HG03139 (cell line): ENCODE data around the gene TBC1D22A.

Source experiments
- ATAC-seq: cut with Tn5 transposase; IDR thresholded peaks from one replicate; pipeline ENCODE4 v1.9.1; 2021; ENCODE audit not compliant: unreplicated experiment

TBC1D22A gene

GRCh38 chr22:46983046-46983445 lies 220.6 kb downstream of the TBC1D22A start:
- ATAC-seq = no peak

DNA sequence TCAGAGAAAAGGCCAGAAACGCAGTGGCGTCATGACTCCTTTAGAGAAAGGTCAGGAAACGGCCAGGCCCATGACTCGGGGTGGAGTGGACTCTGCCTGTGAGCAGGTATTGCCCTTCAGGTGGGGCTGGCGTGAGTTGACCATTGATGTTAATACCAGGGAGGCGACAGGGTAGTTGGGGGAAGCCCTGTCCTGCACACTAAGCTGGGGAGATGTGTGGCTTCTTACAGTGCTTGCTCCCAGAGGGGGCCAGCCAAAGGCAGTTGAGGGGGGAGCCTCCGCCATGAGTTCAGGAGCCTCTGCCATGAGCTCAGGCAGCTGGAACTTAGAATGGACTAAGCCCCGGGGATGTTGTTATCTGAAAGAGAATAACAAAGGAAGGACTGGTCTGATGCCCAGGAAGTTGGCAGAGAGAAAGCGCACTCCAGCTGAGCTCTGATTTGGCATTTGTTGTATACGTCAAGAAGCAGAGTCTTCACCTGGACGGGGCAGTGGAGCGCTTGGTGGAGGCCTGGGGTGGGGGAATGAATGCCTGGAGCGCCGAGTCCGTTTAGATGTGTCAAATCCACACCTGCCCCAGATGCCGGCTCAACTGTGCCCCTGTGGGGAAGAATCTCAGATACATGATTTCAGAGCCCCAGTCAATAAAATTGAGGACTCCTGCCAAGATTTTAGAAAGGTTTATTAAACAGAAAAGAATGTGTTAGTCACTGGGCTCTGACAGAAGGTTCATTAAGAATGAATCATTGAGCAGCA lies 222.5 kb downstream of the TBC1D22A start:
- ATAC-seq = no peak

DNA sequence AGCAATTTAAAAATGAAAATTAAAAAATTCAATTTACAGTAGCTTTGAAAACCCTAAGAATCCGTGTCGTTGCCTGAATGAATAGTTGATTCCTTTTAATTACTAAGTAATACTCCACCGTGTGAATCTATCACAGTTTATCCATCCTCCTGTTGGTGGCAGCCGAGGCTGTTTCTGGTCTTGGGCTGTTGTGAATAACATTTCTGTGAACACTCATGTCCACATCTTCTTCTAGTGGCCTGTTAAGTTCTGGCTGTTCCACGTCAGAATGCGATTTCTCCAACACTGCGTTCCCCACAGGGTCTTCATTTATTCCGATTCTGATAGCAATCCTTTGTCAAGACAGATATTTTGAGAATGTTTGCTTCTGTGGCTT lies 223.0 kb downstream of the TBC1D22A start:
- no peak for ATAC-seq

DNA sequence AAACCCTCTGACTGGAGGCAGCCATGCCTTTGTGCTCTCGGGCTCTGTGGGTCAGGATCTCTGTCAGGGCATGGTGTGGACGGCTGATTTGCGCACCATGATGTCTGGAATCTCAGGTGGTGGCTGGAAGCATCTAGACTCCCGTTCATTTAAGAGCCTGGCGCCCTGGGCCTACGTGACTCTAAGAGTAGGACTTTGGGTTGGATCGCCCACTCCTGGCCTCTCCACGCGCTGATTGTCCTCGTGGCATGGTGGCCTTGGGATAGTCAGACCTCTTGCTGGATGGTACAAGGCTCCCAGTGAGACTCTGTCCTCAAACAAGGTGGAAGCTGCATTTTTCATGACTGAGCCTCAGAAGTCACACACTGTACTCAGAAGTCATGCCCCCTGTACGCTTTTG lies 224.3 kb downstream of the TBC1D22A start:
- no peak for ATAC-seq

GRCh38 chr22:46990937-46991550 lies 228.6 kb downstream of the TBC1D22A start:
- ATAC-seq = no peak

GRCh38 chr22:46991666-46992065 lies 229.2 kb downstream of the TBC1D22A start:
- ATAC-seq = no peak

DNA sequence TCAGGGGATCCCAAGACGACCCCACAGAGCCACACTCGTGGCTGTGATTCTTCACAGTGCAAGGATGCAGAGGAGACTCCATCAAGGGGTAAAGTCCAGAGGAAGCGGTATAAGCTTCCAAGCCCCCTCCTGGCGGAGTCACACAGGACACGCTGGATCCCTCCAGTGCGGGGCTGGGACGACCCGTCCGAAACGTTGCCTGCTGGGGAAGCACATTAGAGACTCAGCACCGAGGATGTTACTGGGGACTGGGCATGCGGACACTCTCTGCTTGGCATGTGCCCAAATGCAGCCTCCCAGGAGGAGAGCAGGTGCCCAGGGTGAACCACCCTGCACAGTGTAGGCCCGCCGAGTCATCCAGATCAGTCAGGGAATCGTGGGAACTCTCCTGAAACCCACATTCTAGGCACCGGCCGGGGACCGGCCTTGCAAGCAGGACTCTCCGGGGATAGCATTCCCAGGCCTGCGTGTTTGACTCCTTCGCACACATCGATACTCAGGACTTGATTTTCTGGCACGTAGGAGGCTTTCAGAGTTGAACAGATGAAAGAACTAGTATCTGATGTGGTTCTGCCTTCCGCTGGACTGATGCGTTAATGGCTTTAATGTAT lies 229.8 kb downstream of the TBC1D22A start:
- no peak for ATAC-seq

GRCh38 chr22:46993633-46994032 lies 231.2 kb downstream of the TBC1D22A start:
- ATAC-seq = no peak

- no peak for ATAC-seq
These were observed 231.8 kb downstream of the TBC1D22A start for GRCh38 chr22:46994265-46994664.

GRCh38 chr22:46994983-46995382 lies 232.5 kb downstream of the TBC1D22A start:
- no peak for ATAC-seq

DNA sequence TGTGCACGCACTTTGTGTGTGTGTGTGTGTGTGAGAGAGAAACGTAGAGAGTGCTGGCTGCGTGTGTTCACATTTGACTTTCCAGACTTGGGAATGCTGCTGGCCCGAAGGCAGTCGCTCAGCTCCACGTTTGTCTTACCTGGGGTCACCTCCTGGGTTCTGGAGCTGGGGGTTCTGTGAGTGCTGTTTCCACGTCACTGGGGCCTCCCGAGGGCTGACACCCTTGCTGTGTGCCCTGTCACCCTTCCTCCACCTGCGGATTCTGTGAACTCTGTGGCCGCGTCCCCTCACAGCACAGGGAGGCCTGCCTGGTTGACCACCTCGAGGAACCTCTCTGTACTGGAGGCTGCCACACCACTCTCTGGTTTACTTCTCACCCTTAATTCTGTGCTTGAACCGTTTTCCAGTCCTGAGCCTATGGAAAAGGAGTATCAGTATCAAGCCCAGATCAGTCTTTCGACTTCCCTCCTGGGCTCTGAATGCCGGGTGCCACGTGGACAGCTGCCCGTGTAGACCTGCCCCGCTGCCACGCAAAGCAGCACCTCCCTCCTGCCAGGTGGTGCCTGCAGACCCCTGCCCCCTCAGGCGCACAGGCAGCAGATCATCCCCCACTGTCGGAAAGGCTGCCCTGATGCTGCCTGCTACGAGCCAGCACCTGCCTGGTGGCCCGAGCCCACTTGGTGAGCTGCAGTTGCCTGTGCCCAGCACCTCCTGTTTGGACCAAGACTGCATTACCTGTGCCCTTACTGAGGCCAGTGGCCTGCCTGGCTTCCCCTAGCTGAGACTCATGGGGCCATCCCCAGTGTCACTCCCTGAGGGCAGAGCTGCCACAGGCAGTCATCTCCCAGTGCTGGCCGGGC lies 233.3 kb downstream of the TBC1D22A start:
- no peak for ATAC-seq

DNA sequence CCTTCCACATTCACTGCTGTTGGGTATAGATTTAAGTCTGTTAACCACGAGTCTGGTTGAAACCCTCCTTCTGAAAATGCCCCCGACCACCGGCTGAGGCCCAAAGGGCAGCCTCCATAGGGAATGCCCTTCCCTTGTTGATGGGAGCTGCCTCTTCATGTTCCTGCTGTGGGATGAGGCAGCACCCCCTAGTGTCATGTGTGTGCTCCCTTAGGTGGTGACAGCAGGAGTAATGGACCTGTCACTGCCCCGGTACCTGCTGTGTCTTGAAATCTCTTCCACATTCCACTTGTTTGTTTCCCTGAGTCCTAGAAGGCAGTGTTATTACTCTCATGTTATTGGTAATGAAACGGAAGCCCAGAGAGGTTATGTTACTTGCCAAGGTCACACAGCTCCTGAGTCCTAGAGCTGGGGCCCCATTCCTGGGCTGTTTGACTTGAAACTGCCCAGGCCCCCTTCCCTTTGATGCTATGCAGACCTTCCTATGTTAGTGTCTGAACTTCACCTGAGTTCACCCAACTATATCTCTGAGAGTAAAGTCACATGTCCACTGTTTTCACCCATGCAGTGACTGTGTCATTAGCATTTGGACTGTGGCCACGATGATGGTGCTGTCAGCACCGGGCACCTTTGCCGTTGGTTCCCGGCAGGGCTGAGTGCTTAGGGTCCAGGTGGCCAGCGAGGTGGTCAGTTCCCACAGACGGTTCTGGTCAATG lies 234.3 kb downstream of the TBC1D22A start:
- no peak for ATAC-seq

DNA sequence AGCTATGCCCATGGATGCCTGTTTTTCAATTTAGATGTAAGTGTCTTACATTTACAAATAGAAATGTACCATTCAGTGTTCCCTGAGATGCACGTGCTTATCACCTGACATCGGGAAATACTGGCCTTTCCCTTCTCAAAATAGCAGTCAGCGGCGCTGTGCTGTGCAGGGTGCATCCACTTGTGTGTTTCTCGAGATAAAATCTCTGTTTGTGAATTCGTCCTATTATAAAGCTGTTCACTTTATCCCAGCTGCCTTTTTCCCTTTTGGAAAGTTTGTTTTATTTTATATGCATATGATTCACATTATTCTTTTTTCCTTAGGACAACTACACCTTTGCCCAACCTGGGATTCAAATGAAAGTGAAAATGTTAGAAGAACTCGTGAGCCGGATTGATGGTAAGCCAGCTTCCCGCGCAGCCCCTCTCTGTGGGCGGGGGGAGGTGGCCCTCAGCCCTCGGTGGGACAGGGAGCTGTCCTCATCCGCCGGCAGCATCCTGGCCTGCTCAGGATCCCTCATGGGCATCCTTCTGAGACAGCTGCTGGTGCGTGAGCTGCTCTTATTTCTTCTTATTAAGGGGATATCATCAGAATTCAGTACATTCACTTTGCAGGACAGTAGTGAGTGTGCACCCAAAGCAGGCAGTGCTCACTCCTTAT lies 235.0 kb downstream of the TBC1D22A start:
- no peak for ATAC-seq

DNA sequence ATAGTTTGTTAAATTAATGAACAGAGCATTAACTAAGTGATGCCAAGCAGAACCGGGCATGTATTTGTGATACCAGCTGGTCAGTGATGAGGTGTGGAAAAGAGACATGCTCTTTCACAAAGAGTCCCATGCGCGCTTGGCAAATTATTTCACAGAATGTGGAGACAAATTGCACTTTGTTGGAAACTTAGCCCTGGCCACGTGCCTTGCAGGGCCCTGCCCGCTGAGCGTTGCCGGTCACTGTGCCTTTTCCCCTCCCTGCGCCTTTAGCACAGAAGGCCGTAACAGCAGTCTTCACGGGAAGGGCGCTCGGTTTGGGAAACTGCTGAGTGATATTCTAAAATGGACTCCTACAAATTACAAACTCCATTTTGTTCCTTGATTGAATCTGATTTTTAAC lies 235.9 kb downstream of the TBC1D22A start:
- ATAC-seq = no peak

DNA sequence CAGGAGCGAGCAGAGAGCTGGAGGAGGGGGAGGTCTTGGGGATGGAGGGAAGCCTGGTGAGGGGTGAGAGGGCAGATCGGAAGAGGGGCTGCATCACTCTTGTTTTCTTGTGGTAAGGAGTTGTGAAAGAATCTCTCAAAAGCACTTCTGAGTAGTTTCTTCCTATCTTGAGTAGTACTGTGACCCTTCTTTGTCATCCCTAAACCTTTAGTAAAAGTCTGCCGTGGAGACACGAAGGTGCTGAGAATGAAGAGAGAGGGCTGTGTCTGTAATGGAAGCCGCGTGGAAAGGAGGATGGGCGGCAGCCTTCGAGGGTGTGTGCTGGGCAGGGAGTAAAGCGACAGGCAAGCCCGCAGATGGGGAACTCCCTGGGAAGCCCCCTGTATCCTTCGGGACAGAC lies 237.8 kb downstream of the TBC1D22A start:
- no peak for ATAC-seq

GRCh38 chr22:47000888-47001287 lies 238.4 kb downstream of the TBC1D22A start:
- no peak for ATAC-seq

DNA sequence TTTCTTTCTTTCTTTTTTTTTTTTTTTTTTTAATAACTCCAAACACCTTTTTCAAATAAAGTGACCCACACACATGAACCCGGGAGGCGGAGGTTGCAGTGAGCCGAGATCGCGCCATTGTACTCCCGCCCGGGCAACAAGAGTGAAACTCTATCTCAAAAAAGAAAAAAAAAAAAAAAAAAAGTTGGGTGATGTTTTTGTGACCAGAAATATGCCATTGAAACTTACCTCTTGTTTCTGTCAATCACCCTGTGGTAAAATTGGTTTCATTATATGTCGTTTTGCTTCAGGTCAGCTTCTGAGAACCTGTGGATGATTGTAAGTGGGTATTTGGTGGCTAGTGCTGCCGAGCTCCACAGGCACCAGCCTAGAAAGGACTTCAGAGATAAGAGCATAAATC lies 238.8 kb downstream of the TBC1D22A start:
- ATAC-seq = no peak

- ATAC-seq = no peak
These were observed 240.2 kb downstream of the TBC1D22A start for GRCh38 chr22:47002692-47003091.

DNA sequence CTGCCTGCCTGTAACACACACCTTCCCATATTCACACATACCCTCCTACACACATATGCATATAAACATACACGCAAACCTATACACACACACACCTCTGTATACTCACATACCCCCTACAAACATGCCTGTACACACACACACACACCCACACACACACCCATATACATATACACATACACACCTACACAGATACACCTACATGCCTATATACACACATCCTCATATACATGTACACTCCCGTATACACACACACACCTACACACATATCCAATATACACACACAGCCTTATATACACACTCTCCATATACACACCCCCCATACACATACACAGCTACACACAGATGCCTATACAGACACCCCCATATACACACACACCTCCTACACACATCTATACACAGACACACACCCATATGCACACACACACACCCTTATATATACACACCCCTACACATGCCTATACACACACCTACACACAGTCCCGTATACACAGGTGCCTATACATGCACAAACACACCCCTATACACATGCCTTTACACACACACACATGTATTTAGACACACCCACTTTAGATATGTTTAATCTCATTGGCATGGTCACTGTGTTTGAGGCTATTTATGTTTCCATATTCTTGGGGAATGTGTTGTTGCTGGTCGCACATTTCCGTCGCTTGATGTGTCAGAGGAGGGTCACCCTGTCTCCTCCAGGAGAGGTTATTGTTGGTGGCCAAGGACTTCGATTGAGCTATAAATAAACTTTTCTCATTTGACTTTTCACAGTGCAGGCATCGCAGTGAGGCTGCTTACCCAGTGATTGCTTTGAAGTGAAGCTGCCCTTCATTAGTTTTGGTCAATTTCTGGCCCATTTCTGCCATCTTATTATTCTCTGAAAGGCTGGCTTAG lies 243.3 kb downstream of the TBC1D22A start:
- ATAC-seq = no peak
